ENCODE measurements around the gene EEA1.

EEA1 gene

DNA sequence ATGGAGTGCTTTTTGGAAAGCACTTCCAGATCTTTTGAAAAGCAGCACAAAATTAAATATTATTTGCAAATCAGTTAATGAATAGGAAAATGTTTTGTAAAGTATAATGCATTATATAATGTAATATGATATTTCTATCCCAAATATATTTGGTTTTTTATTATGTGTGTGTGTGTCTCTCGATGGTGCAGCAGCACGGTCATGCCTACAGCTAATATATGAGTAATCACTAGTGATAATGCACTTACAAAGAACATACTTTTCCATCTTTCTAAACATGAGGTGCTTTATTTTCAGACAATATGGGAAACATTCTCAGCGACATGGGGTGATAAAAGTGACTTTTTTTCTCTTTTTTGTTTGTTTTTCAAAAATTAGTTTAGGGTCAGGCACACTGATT, 1.3 kb upstream of the EEA1 start:
- TF ChIP-seq, protein P1, sequence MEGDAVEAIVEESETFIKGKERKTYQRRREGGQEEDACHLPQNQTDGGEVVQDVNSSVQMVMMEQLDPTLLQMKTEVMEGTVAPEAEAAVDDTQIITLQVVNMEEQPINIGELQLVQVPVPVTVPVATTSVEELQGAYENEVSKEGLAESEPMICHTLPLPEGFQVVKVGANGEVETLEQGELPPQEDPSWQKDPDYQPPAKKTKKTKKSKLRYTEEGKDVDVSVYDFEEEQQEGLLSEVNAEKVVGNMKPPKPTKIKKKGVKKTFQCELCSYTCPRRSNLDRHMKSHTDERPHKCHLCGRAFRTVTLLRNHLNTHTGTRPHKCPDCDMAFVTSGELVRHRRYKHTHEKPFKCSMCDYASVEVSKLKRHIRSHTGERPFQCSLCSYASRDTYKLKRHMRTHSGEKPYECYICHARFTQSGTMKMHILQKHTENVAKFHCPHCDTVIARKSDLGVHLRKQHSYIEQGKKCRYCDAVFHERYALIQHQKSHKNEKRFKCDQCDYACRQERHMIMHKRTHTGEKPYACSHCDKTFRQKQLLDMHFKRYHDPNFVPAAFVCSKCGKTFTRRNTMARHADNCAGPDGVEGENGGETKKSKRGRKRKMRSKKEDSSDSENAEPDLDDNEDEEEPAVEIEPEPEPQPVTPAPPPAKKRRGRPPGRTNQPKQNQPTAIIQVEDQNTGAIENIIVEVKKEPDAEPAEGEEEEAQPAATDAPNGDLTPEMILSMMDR (IDR thresholded peaks at IDR 0.05; ENCODE audit: insufficient read depth, low read length, poor library complexity, severe bottlenecking) = no peak
- TF ChIP-seq EZH2phosphoT487 (conservative IDR thresholded peaks at IDR 0.05; ENCODE audit: low read length) = no peak
- no peaks in the 10 kb centered on the region for H3K9me2 ChIP-seq (replicated peaks; ENCODE audit: insufficient read depth, low read length)
- H3K27ac ChIP-seq (ENCODE audit: low read depth, low read length) = no peak overlapping the region
- H3F3A ChIP-seq (ENCODE audit: insufficient read depth) = peaks cover 12% of the 10 kb centered on the region; the same call in 1 of the 2 replicates
- H3K4me2 ChIP-seq (ENCODE audit: low read depth, low read length, poor library complexity, severe bottlenecking) = peak overlapping the region; percentile 99
- no peaks in the 10 kb centered on the region for H3K36me3 ChIP-seq (ENCODE audit: low read length)
- peak overlapping the region; percentile 91; the same call in 1 of the 2 replicates for H3K9ac ChIP-seq (ENCODE audit: low read length)
- peaks cover 32% of the 10 kb centered on the region for H3K79me2 ChIP-seq (ENCODE audit: insufficient read depth, low read length)
- H3K4me3 ChIP-seq (ENCODE audit: insufficient read depth, low read length, poor library complexity, severe bottlenecking) = peak overlapping the region; percentile 76
- H3K9me3 ChIP-seq (ENCODE audit: insufficient read depth, low read length) = no peaks in the 10 kb centered on the region
- peaks cover 2% of the 10 kb centered on the region; the same call in 1 of the 2 replicates for H4K20me1 ChIP-seq (ENCODE audit: low read depth, low read length)
- no peaks in the 10 kb centered on the region for H3K27me3 ChIP-seq (ENCODE audit: low read length)
- H2AFZ ChIP-seq (ENCODE audit: low read depth, low read length, severe bottlenecking) = no peak overlapping the region

DNA sequence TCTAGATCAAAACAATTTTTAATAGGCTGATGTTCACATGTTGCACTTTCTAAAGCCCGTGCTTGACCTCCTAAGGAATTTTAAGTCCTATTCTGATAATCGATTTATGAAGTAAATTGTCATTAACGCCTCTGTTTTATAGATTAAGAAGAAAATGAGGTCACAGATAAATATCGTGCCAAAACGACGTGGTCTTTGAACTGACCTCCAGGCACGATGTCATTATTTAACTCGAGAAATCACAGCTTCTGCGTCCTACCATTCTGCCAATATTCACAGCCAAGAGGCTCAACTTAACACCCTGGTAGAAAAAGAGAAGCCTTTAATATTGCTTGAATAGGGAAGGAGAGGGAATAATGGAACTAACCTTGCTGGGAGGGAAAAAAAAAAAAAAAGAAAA, 888 bp upstream of the EEA1 start:
- Histone ChIP-seq H3K4me3 (ENCODE audit: insufficient read depth, low read length, poor library complexity, severe bottlenecking) (peak overlapping the region; percentile 76), H3K9me3 (ENCODE audit: insufficient read depth, low read length) (no peaks in the 10 kb centered on the region), H3F3A (ENCODE audit: insufficient read depth) (peaks cover 13% of the 10 kb centered on the region; the same call in 1 of the 2 replicates), H3K36me3 (ENCODE audit: low read length) (no peaks in the 10 kb centered on the region), H3K27me3 (ENCODE audit: low read length) (no peaks in the 10 kb centered on the region), H3K9me2 (replicated peaks; ENCODE audit: insufficient read depth, low read length) (no peaks in the 10 kb centered on the region), H3K79me2 (ENCODE audit: insufficient read depth, low read length) (peaks cover 36% of the 10 kb centered on the region), H3K4me2 (ENCODE audit: low read depth, low read length, poor library complexity, severe bottlenecking) (peak overlapping the region; percentile 99), H3K27ac (ENCODE audit: low read depth, low read length) (peak overlapping the region; percentile 56), H2AFZ (ENCODE audit: low read depth, low read length, severe bottlenecking) (peak overlapping the region; percentile 97), H3K9ac (ENCODE audit: low read length) (peak overlapping the region; percentile 91), H4K20me1 (ENCODE audit: low read depth, low read length) (peaks cover 3% of the 10 kb centered on the region; the same call in 1 of the 2 replicates)
- TF ChIP-seq, protein P1 (IDR thresholded peaks at IDR 0.05; ENCODE audit: insufficient read depth, low read length, poor library complexity, severe bottlenecking) = no peak
- TF ChIP-seq EZH2phosphoT487 (conservative IDR thresholded peaks at IDR 0.05; ENCODE audit: low read length) = no peak

DNA sequence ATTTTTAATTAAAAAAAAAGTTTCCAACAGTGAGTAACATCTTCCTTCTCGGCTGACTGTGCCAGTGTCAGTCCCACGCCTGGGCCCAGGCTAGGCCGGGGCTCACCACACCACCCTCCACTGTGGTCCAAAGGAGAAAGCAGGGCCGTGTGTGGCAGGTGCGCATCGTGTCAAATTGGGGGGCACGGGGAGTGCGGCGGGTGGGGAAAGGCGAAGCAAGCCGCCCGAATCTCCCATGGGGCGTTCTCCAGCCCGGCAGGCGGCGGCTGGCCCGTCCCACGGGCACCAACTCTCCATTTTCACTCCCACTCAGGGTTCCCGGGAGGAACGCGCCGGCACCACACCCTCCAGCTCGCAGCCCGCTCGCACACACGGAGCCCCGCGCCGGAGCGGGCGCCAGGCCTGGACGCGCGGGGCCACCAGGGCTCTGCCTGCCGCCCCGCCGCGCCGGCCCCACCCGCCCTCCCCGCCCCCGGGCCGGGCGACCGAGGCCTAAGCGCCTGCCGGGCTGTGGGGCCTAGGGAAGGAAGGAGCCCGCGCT, 604 bp downstream of the EEA1 start:
- H2AFZ ChIP-seq (ENCODE audit: low read depth, low read length, severe bottlenecking) = peak overlapping the region; percentile 75
- no peaks in the 10 kb centered on the region for H3K9me2 ChIP-seq (replicated peaks; ENCODE audit: insufficient read depth, low read length)
- peaks cover 51% of the 10 kb centered on the region for H3K79me2 ChIP-seq (ENCODE audit: insufficient read depth, low read length)
- H3K4me3 ChIP-seq (ENCODE audit: insufficient read depth, low read length, poor library complexity, severe bottlenecking) = peak overlapping the region; percentile 83
- peak overlapping the region; percentile 88 for H3K4me2 ChIP-seq (ENCODE audit: low read depth, low read length, poor library complexity, severe bottlenecking)
- H3K27ac ChIP-seq (ENCODE audit: low read depth, low read length) = peak overlapping the region; percentile 85
- peak overlapping the region; percentile 91 for H3K9ac ChIP-seq (ENCODE audit: low read length)
- H3K27me3 ChIP-seq (ENCODE audit: low read length) = no peaks in the 10 kb centered on the region
- no peaks in the 10 kb centered on the region for H3K36me3 ChIP-seq (ENCODE audit: low read length)
- peaks cover 18% of the 10 kb centered on the region; the same call in 1 of the 2 replicates for H3F3A ChIP-seq (ENCODE audit: insufficient read depth)
- peaks cover 3% of the 10 kb centered on the region; the same call in 1 of the 2 replicates for H4K20me1 ChIP-seq (ENCODE audit: low read depth, low read length)
- H3K9me3 ChIP-seq (ENCODE audit: insufficient read depth, low read length) = no peaks in the 10 kb centered on the region
- TF ChIP-seq, protein P1 (IDR thresholded peaks at IDR 0.05; ENCODE audit: insufficient read depth, low read length, poor library complexity, severe bottlenecking) = no peak
- no peak for TF ChIP-seq EZH2phosphoT487 (conservative IDR thresholded peaks at IDR 0.05; ENCODE audit: low read length)
